Measurements from ENCODE around the gene SIGLEC12. TPM values are rescaled to one million over a fixed set of nuclear protein-coding genes. Genes with fewer than 3 reads are reported as not detected.

The SIGLEC12 gene
- total and polyA plus RNA-seq, 2 donors (not counting 1 experiment from before 2014, with no cell fraction given) = not detected

- Histone ChIP-seq H3K27me3 (ENCODE audit: control insufficient read depth, insufficient read depth, low read length) (no peaks in the 10 kb centered on the region), H3K4me1 (ENCODE audit: control insufficient read depth, extremely low read depth, insufficient read depth, low read length) (no peaks in the 10 kb centered on the region), H3K36me3 (ENCODE audit: control insufficient read depth, insufficient read depth, low read length) (no peaks in the 10 kb centered on the region), H2AFZ (ENCODE audit: low read length) (no peak overlapping the region), H3K4me3 (replicated peaks in 1 of 4; ENCODE audit: control extremely low read depth in 1 of 4, insufficient read depth in 1 of 4, low read depth in 3 of 4, low read length in 4 of 4) (no peak overlapping the region), H3K27ac (ENCODE audit: insufficient read depth, low read length) (no peak overlapping the region), H3K79me2 (ENCODE audit: control insufficient read depth, insufficient read depth, low read length) (no peaks in the 10 kb centered on the region), H4K20me1 (ENCODE audit: control insufficient read depth, extremely low read depth, insufficient read depth, low read length) (no peaks in the 10 kb centered on the region), H3K9ac (ENCODE audit: insufficient read depth, low read length) (no peak overlapping the region), H3K4me2 (ENCODE audit: extremely low read depth, insufficient read depth, low read length) (no peak overlapping the region), H3K9me3 (ENCODE audit: control insufficient read depth, insufficient read depth, low read depth, low read length) (no peaks in the 10 kb centered on the region)
- TF ChIP-seq CTCF (conservative IDR thresholded peaks at IDR 0.05 in 1 of 2, IDR thresholded peaks at IDR 0.05 in 1 of 2; ENCODE audit: low read depth in 1 of 2, low read length in 2 of 2) = no peak
- DNase-seq (ENCODE audit: low read depth in 2 of 2) = no peak
Measured at GRCh38 chr19:51460164-51460992, 41.2 kb downstream of the SIGLEC12 start.

- H2AFZ ChIP-seq (ENCODE audit: low read length) = no peak overlapping the region
- H3K36me3 ChIP-seq (ENCODE audit: control insufficient read depth, insufficient read depth, low read length) = no peaks in the 10 kb centered on the region
- DNase-seq (ENCODE audit: low read depth in 2 of 2) = no peak
- no peak overlapping the region for H3K4me2 ChIP-seq (ENCODE audit: extremely low read depth, insufficient read depth, low read length)
- H4K20me1 ChIP-seq (ENCODE audit: control insufficient read depth, extremely low read depth, insufficient read depth, low read length) = no peaks in the 10 kb centered on the region
- no peaks in the 10 kb centered on the region for H3K79me2 ChIP-seq (ENCODE audit: control insufficient read depth, insufficient read depth, low read length)
- no peak overlapping the region for H3K9ac ChIP-seq (ENCODE audit: insufficient read depth, low read length)
- no peaks in the 10 kb centered on the region for H3K9me3 ChIP-seq (ENCODE audit: control insufficient read depth, insufficient read depth, low read depth, low read length)
- TF ChIP-seq EZH2 (IDR thresholded peaks at IDR 0.05; ENCODE audit: low read length, missing control alignments) (no peak), CTCF (conservative IDR thresholded peaks at IDR 0.05 in 1 of 2, IDR thresholded peaks at IDR 0.05 in 1 of 2; ENCODE audit: low read depth in 1 of 2, low read length in 2 of 2) (no peak)
- H3K4me3 ChIP-seq (replicated peaks in 1 of 4; ENCODE audit: control extremely low read depth in 1 of 4, insufficient read depth in 1 of 4, low read depth in 3 of 4, low read length in 4 of 4) = no peak overlapping the region
- no peaks in the 10 kb centered on the region for H3K4me1 ChIP-seq (ENCODE audit: control insufficient read depth, extremely low read depth, insufficient read depth, low read length)
- no peaks in the 10 kb centered on the region for H3K27me3 ChIP-seq (ENCODE audit: control insufficient read depth, insufficient read depth, low read length)
- no peak overlapping the region for H3K27ac ChIP-seq (ENCODE audit: insufficient read depth, low read length)
Measured at GRCh38 chr19:51458899-51459505, 42.6 kb downstream of the SIGLEC12 start.

GRCh38 chr19:51458051-51458645 lies 43.5 kb downstream of the SIGLEC12 start, which contains the start of gene SIGLEC8:
Gene SIGLEC8, minus strand, starts transcription at chr19:51458454. Its CDS starts 67 bp downstream, at chr19:51458387.
- H3K9me3 ChIP-seq (ENCODE audit: control insufficient read depth, insufficient read depth, low read depth, low read length) = no peaks in the 10 kb centered on the region
- DNase-seq (ENCODE audit: low read depth in 2 of 2) = no peak
- TF ChIP-seq CTCF (conservative IDR thresholded peaks at IDR 0.05 in 1 of 2, IDR thresholded peaks at IDR 0.05 in 1 of 2; ENCODE audit: low read depth in 1 of 2, low read length in 2 of 2) = no peak
- no peak for TF ChIP-seq EZH2 (IDR thresholded peaks at IDR 0.05; ENCODE audit: low read length, missing control alignments)

More at GRCh38 chr19:51458051-51458645, 43.5 kb downstream of the SIGLEC12 start, which contains the start of gene SIGLEC8:
- no peaks in the 10 kb centered on the region for H3K27me3 ChIP-seq (ENCODE audit: control insufficient read depth, insufficient read depth, low read length)
- H3K4me3 ChIP-seq (replicated peaks in 1 of 4; ENCODE audit: control extremely low read depth in 1 of 4, insufficient read depth in 1 of 4, low read depth in 3 of 4, low read length in 4 of 4) = no peak within 1 kb of the TSS
- no peak within 1 kb of the TSS for H3K9ac ChIP-seq (ENCODE audit: insufficient read depth, low read length)
- H3K36me3 ChIP-seq (ENCODE audit: control insufficient read depth, insufficient read depth, low read length) = no peaks in the 10 kb centered on the region
- H2AFZ ChIP-seq (ENCODE audit: low read length) = no peak within 1 kb of the TSS
- no peaks in the 10 kb centered on the region for H4K20me1 ChIP-seq (ENCODE audit: control insufficient read depth, extremely low read depth, insufficient read depth, low read length)
- no peaks in the 10 kb centered on the region for H3K79me2 ChIP-seq (ENCODE audit: control insufficient read depth, insufficient read depth, low read length)
- H3K4me2 ChIP-seq (ENCODE audit: extremely low read depth, insufficient read depth, low read length) = no peak within 1 kb of the TSS
- H3K27ac ChIP-seq (ENCODE audit: insufficient read depth, low read length) = no peak within 1 kb of the TSS
- H3K4me1 ChIP-seq (ENCODE audit: control insufficient read depth, extremely low read depth, insufficient read depth, low read length) = no peaks in the 10 kb centered on the region

Data from fibroblast of lung (primary cell).